Right hindlimb (tissue), 1 donor: ENCODE measurements around the gene STEAP1.
"Not testable (repeated sequence)": the region's sequence is repeated elsewhere in the genome, so short reads cannot be mapped to it uniquely, and the experiment has no call there.

Source experiments
- DNase-seq: peaks from one replicate; pipeline ENCODE4 v3.0.0-alpha.2; 2018

The STEAP1 gene

GRCh38 chr7:90153943-90154771, at the start of gene STEAP1:
Gene STEAP1, plus strand, starts transcription at chr7:90154469. Its CDS starts 5,320 bp downstream, at chr7:90159789.
- DNase-seq, result peak; percentile 91

GRCh38 chr7:90114972-90115371, 39.3 kb upstream of the STEAP1 start:
- DNase-seq, result not testable (repeated sequence)

- peak; percentile 26 for DNase-seq
Measured at GRCh38 chr7:90118551-90119177, 35.6 kb upstream of the STEAP1 start.

GRCh38 chr7:90119178-90119971, 34.9 kb upstream of the STEAP1 start:
- DNase-seq, result peak; percentile 63

- DNase-seq, result not testable (repeated sequence)
Measured at GRCh38 chr7:90120205-90120604, 34.1 kb upstream of the STEAP1 start.

GRCh38 chr7:90131746-90132145, 22.5 kb upstream of the STEAP1 start:
- DNase-seq, result not testable (repeated sequence)

GRCh38 chr7:90147079-90147960, 6.9 kb upstream of the STEAP1 start:
- not testable (repeated sequence) for DNase-seq

- not testable (repeated sequence) for DNase-seq
Measured at GRCh38 chr7:90149428-90149827, 4.8 kb upstream of the STEAP1 start.

- not testable (repeated sequence) for DNase-seq
Measured at GRCh38 chr7:90151884-90152283, 2.4 kb upstream of the STEAP1 start.

GRCh38 chr7:90152642-90153253, 1.5 kb upstream of the STEAP1 start:
- not testable (repeated sequence) for DNase-seq

GRCh38 chr7:90155206-90155605, 937 bp downstream of the STEAP1 start:
- no peak for DNase-seq

GRCh38 chr7:90157331-90157730, 3.1 kb downstream of the STEAP1 start:
- DNase-seq, result not testable (repeated sequence)

GRCh38 chr7:90157761-90158350, 3.6 kb downstream of the STEAP1 start:
- DNase-seq, result not testable (repeated sequence)

GRCh38 chr7:90163534-90163933, 9.3 kb downstream of the STEAP1 start:
- DNase-seq, result no peak

- no peak for DNase-seq
Measured at GRCh38 chr7:90165724-90166123, 11.5 kb downstream of the STEAP1 start.

GRCh38 chr7:90166153-90166552, 11.9 kb downstream of the STEAP1 start:
- DNase-seq, result no peak

- DNase-seq, result no peak
Measured at GRCh38 chr7:90167361-90167760, 13.1 kb downstream of the STEAP1 start.

- no peak for DNase-seq
Measured at GRCh38 chr7:90169891-90170290, 15.6 kb downstream of the STEAP1 start.

- DNase-seq, result no peak
Measured at GRCh38 chr7:90172121-90172520, 17.9 kb downstream of the STEAP1 start.

- no peak for DNase-seq
Measured at GRCh38 chr7:90172624-90173023, 18.4 kb downstream of the STEAP1 start.

GRCh38 chr7:90173127-90173844, 19.0 kb downstream of the STEAP1 start:
- DNase-seq, result no peak
